ENCODE data around the gene NDUFAF7.
"Not testable (repeated sequence)": the region's sequence is repeated elsewhere in the genome, so short reads cannot be mapped to it uniquely, and the experiment has no call there.

The NDUFAF7 gene

DNA sequence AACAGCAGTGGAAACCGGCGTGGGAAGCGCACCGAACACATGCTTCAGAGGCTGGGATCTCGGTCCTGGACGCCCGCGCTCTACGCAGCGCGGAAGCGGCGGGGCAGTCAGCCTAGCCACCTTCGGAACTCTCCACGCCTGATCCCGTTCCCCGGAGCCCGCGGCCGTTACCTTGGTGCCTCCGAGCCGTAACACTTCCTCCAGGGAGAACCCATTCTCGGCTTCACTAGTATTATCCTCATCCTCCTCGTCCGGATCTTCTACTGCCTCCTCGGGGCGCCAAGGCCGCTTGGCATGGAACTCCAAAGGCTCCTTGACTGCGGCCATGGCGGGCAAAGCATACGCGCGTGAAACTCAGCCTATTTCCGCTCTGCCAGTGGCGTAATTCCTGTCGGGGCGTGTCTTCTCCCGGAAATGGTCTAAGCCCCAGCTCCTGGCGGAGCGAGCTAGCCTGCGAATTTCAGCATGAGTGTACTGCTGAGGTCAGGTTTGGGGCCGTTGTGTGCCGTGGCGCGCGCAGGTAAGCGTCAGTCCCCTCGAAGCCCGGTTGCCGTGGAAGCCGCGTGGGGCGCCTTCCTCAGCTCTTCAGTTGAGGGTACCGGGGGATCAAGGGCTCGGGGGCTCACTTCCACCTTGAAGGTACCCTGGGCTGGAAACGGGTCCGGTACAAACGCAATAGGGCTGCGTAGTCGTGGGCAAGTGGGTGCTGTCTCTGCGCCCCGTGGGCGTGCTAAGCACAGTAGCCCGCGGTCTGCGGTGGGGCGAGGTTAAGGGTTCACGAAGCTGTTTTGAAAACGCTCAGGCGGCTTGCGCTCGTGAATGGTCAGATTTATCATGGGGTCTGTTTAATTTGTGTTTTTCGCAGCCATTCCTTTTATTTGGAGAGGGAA, at the start of gene NDUFAF7, which contains the start of gene CEBPZ:
TSS of gene NDUFAF7 (plus strand) at position 418 of the 890 bp plus-strand sequence. CDS start at position 466, 48 bp downstream.
TSS of gene CEBPZ (minus strand) at position 356 of the 890 bp plus-strand sequence. CDS start at position 327, 29 bp downstream.
- Histone ChIP-seq H3K36me3 (ENCODE audit: insufficient read depth, low read length) (peaks cover 16% of the 10 kb centered on the region; the same call in 1 of the 2 replicates), H3K4me3 (ENCODE audit: low read depth, low read length) (peak within 1 kb of the TSS; percentile 99), H3K4me1 (ENCODE audit: control insufficient read depth, insufficient read depth, low read length, unreplicated experiment) (peaks cover 23% of the 10 kb centered on the region), H3K79me2 (ENCODE audit: control insufficient read depth, insufficient read depth, low read length, unreplicated experiment) (peaks cover 83% of the 10 kb centered on the region), H3K27me3 (ENCODE audit: insufficient read depth, low read length) (no peaks in the 10 kb centered on the region), H2AFZ (ENCODE audit: low read length, unreplicated experiment) (peak within 1 kb of the TSS; percentile 94), H3K27ac (ENCODE audit: low read depth, low read length) (peak within 1 kb of the TSS; percentile 79)

DNA sequence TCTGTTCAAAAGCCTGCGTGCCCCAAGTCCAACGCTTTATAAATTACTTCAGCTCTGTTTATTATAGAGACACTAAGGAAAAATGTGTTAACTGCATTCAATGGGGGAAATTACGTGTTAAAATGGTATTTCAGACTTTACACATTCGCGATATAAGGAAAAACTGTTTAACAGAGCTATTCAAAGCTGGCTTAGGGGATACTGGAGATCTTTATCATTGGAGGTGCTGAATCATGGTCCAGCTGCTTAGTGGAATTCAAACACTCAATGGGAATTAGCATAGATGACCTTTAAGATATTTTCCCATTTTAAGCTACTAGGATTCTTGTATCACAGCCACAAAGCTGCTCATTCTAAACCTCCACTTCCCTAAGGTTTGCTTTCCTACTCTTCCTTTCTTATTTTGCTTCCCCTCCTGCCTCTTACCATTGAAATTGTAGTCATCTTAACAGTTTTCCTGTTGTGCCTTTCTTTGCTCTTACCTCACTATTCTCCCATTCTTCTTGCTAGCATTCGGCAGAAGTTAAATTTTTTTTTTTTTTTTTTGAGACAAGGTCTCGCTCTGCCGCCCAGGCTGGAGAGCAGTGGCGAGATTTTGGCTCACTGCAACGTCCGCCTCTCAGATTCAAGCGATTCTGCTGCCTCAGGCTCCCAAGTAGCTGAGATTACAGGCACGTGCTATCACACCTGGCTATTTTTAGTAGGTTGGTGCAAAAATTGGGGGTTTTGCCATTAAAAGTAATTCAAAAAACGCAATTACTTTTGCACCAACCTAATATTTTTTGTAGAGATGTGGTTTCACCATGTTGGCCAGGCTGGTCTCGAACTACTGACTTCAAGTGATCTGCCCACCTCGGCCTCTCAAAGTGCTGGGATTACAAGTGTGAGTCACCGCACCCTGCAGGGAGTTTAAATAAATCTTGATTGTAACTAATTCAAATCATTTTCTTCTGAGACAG, 49.5 kb upstream of the NDUFAF7 start:
- no peak overlapping the region for H3K4me3 ChIP-seq (ENCODE audit: low read depth, low read length)
- H2AFZ ChIP-seq (ENCODE audit: low read length, unreplicated experiment): no peak overlapping the region

GRCh38 chr2:37188570-37188969, 42.9 kb upstream of the NDUFAF7 start, which contains the start of gene SULT6B1:
SULT6B1 (minus strand) TSS chr2:37188670; CDS start chr2:37188640, 30 bp downstream.
- Histone ChIP-seq H3K36me3 (ENCODE audit: insufficient read depth, low read length) (no peaks in the 10 kb centered on the region), H3K79me2 (ENCODE audit: control insufficient read depth, insufficient read depth, low read length, unreplicated experiment) (no peaks in the 10 kb centered on the region), H3K4me3 (ENCODE audit: low read depth, low read length) (no peak within 1 kb of the TSS), H3K27ac (ENCODE audit: low read depth, low read length) (no peak within 1 kb of the TSS), H2AFZ (ENCODE audit: low read length, unreplicated experiment) (no peak within 1 kb of the TSS), H3K4me1 (ENCODE audit: control insufficient read depth, insufficient read depth, low read length, unreplicated experiment) (peaks cover 13% of the 10 kb centered on the region), H3K27me3 (ENCODE audit: insufficient read depth, low read length) (no peaks in the 10 kb centered on the region)

More for the DNA sequence above, 49.5 kb upstream of the NDUFAF7 start:
- H3K27me3 ChIP-seq (ENCODE audit: insufficient read depth, low read length): no peaks in the 10 kb centered on the region
- H3K36me3 ChIP-seq (ENCODE audit: insufficient read depth, low read length): no peaks in the 10 kb centered on the region
- no peak overlapping the region for H3K27ac ChIP-seq (ENCODE audit: low read depth, low read length)
- H3K4me1 ChIP-seq (ENCODE audit: control insufficient read depth, insufficient read depth, low read length, unreplicated experiment): peaks cover 4% of the 10 kb centered on the region
- H3K79me2 ChIP-seq (ENCODE audit: control insufficient read depth, insufficient read depth, low read length, unreplicated experiment): no peaks in the 10 kb centered on the region

GRCh38 chr2:37189452-37190153, 41.9 kb upstream of the NDUFAF7 start:
- Histone ChIP-seq H3K79me2 (ENCODE audit: control insufficient read depth, insufficient read depth, low read length, unreplicated experiment) (no peaks in the 10 kb centered on the region), H3K27me3 (ENCODE audit: insufficient read depth, low read length) (no peaks in the 10 kb centered on the region), H3K4me3 (ENCODE audit: low read depth, low read length) (no peak overlapping the region), H3K27ac (ENCODE audit: low read depth, low read length) (no peak overlapping the region; the same call in 1 of the 2 replicates), H2AFZ (ENCODE audit: low read length, unreplicated experiment) (peak overlapping the region; percentile 52), H3K36me3 (ENCODE audit: insufficient read depth, low read length) (no peaks in the 10 kb centered on the region), H3K4me1 (ENCODE audit: control insufficient read depth, insufficient read depth, low read length, unreplicated experiment) (peaks cover 13% of the 10 kb centered on the region)

GRCh38 chr2:37190290-37190689, 41.2 kb upstream of the NDUFAF7 start:
- Histone ChIP-seq H3K4me3 (ENCODE audit: low read depth, low read length) (no peak overlapping the region), H3K79me2 (ENCODE audit: control insufficient read depth, insufficient read depth, low read length, unreplicated experiment) (no peaks in the 10 kb centered on the region), H3K27ac (ENCODE audit: low read depth, low read length) (no peak overlapping the region; the same call in 1 of the 2 replicates), H2AFZ (ENCODE audit: low read length, unreplicated experiment) (peak overlapping the region; percentile 52), H3K36me3 (ENCODE audit: insufficient read depth, low read length) (no peaks in the 10 kb centered on the region), H3K27me3 (ENCODE audit: insufficient read depth, low read length) (no peaks in the 10 kb centered on the region), H3K4me1 (ENCODE audit: control insufficient read depth, insufficient read depth, low read length, unreplicated experiment) (peaks cover 13% of the 10 kb centered on the region)

DNA sequence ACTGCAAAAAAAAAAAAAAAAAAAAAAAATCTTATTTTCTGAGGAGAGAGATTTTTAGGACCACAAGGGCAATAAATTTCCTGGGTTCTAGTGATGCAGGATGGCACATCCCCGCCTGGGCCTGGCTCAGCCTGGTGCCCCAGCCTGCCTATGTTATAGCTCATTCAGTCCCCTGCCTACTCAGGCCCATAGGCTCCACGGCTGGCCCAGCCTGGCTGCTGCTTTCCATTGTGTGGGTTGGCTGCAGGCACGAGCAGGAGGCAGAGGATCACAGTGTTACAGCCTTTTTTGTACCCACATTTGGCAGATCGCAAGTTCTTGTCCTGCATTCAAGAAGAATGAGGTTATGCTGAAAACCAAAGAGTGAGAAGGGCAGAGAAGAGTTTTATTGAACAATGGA, 40.2 kb upstream of the NDUFAF7 start:
- Histone ChIP-seq H3K4me1 (ENCODE audit: control insufficient read depth, insufficient read depth, low read length, unreplicated experiment) (peaks cover 13% of the 10 kb centered on the region), H3K4me3 (ENCODE audit: low read depth, low read length) (no peak overlapping the region), H3K36me3 (ENCODE audit: insufficient read depth, low read length) (no peaks in the 10 kb centered on the region), H3K27ac (ENCODE audit: low read depth, low read length) (no peak overlapping the region), H3K79me2 (ENCODE audit: control insufficient read depth, insufficient read depth, low read length, unreplicated experiment) (no peaks in the 10 kb centered on the region), H3K27me3 (ENCODE audit: insufficient read depth, low read length) (no peaks in the 10 kb centered on the region), H2AFZ (ENCODE audit: low read length, unreplicated experiment) (no peak overlapping the region)

DNA sequence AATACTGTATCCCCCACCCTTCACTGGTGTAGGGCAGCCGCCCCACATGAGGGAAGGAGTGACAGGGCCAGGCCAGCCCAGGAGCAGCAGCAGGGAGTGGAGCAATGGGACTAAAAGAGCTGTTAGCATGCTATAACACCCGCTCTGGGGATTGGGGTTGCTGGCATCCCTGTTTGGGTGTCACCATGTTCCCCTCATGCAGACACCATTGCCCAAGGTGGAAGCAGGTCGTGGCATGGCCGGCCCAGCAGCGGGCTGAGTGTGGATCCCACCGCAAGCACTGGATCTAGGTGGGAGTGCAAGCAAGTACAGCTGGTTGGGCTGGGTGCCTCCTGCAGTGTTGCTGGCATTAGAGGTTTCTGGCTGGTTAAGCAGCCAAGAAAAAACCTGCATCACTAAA, 39.7 kb upstream of the NDUFAF7 start:
- Histone ChIP-seq H3K79me2 (ENCODE audit: control insufficient read depth, insufficient read depth, low read length, unreplicated experiment) (peaks cover 4% of the 10 kb centered on the region), H3K27me3 (ENCODE audit: insufficient read depth, low read length) (no peaks in the 10 kb centered on the region), H3K4me3 (ENCODE audit: low read depth, low read length) (no peak overlapping the region), H2AFZ (ENCODE audit: low read length, unreplicated experiment) (no peak overlapping the region), H3K27ac (ENCODE audit: low read depth, low read length) (no peak overlapping the region), H3K36me3 (ENCODE audit: insufficient read depth, low read length) (no peaks in the 10 kb centered on the region), H3K4me1 (ENCODE audit: control insufficient read depth, insufficient read depth, low read length, unreplicated experiment) (peaks cover 13% of the 10 kb centered on the region)

DNA sequence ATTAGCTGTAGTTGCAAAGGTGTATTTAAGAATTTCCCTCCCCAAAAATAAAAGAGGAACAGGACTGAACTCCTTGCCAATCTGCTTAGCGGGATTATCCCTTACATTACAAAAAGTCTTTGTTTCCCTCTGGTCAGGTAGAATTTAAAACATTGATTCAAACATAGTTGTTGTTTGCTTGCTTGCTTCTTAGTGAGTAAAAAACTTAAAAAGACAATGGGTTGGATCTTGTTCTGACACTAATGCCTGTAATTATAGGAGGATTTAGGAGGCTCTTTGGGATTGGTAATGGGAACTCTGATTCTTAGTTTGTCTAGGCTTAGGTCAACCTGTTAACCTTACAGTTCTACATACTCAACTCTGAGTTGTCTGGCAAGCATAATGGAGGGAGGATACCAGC, 38.9 kb upstream of the NDUFAF7 start:
- Histone ChIP-seq H3K4me1 (ENCODE audit: control insufficient read depth, insufficient read depth, low read length, unreplicated experiment) (peaks cover 13% of the 10 kb centered on the region), H3K27ac (ENCODE audit: low read depth, low read length) (no peak overlapping the region), H3K79me2 (ENCODE audit: control insufficient read depth, insufficient read depth, low read length, unreplicated experiment) (peaks cover 12% of the 10 kb centered on the region), H2AFZ (ENCODE audit: low read length, unreplicated experiment) (no peak overlapping the region), H3K36me3 (ENCODE audit: insufficient read depth, low read length) (no peaks in the 10 kb centered on the region), H3K27me3 (ENCODE audit: insufficient read depth, low read length) (no peaks in the 10 kb centered on the region), H3K4me3 (ENCODE audit: low read depth, low read length) (no peak overlapping the region)

DNA sequence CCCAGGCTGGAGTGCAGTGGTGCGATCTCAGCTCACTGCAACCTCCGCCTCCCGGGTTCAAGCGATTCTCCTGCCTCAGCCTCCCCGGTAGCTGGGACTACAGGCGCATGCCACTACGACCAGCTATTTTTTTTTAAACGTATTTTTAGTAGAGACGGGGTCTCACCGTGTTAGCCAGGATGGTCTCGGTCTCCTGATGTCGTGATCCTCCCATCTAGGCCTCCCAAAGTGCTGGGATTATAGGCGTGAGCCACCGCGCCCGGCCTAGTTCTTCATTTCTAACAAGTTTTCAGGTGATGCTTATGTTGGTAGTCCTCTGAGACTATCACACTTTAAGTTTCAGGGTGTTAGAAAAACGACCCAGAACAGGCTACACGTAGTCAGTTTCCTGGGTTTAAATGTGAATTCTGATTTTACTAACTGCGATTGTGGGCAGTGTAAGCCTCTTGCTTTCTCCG, 35.6 kb upstream of the NDUFAF7 start:
- Histone ChIP-seq H3K4me3 (ENCODE audit: low read depth, low read length) (peak overlapping the region; percentile 87), H3K79me2 (ENCODE audit: control insufficient read depth, insufficient read depth, low read length, unreplicated experiment) (peaks cover 43% of the 10 kb centered on the region), H2AFZ (ENCODE audit: low read length, unreplicated experiment) (peak overlapping the region; percentile 62)
- not testable (repeated sequence) for H3K27me3 ChIP-seq (ENCODE audit: insufficient read depth, low read length); H3K4me1 ChIP-seq (ENCODE audit: control insufficient read depth, insufficient read depth, low read length, unreplicated experiment); H3K27ac ChIP-seq (ENCODE audit: low read depth, low read length); H3K36me3 ChIP-seq (ENCODE audit: insufficient read depth, low read length)

All from ACC112 (cell line).